ENCODE data around the gene LARGE1. TPM values are rescaled to one million over a fixed set of nuclear protein-coding genes. Genes with fewer than 3 reads are reported as not detected.

Gene LARGE1
- total and polyA plus RNA-seq, 10 donors: 1.9 to 35.8 (median 22.8) TPM

DNA sequence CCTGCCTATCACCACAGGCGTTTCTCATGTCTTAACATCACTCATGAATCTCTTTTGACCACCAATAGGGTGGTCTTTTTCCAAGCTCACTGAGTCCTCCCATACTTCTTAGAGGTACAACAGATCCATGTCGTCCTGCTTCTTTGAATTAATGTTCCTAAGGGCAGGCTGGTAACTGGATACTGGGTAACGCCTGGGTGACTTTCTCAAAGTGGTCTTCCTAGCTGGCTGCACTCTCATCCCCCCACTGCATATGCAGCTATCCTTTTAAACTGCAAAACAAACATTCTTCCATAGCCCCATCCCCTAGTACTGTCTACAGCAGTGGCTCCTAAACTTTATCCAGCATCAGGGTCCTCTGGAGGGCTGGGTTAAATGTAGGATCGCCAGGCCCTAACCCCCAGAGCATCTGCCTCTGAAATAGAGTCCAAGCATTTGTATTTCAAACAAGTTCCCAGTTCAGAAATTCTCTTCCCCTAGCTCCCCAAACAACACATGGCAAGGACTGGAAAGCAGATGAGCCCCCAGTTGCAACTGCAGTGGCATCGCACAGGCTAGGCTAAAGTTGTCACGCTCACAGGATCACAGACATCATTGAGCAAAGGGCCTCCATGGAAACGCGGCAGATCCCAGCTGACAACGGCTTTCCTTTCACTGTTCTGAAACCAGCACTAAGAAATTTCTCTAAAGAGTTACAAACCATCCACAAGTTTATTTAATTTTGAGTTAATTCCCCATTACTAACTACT is 204.9 kb downstream of the LARGE1 start:
- no peaks in the 10 kb centered on the region for H3K4me1 ChIP-seq
- peaks cover 0 to 4% (median 0%) of the 10 kb centered on the region in 6 donors for H3K36me3 ChIP-seq
- no peak overlapping the region for H3K27ac ChIP-seq
- peaks cover 0 to 72% (median 28%) of the 10 kb centered on the region in 8 donors for H3K9me3 ChIP-seq
- intact Hi-C loops (cut with DNase I; ENCODE audit: low total_unique reads): no loop called here
- no peak overlapping the region for H3K4me3 ChIP-seq
- no peak for DNase-seq
- no peak for TF ChIP-seq POLR2AphosphoS5 (IDR thresholded peaks at IDR 0.05)
- TF ChIP-seq CTCF (IDR thresholded peaks at IDR 0.05 in 8 of 11, conservative IDR thresholded peaks at IDR 0.05 in 3 of 11): no peak
- no peak for TF ChIP-seq POLR2A (IDR thresholded peaks at IDR 0.05)
- no peaks in the 10 kb centered on the region for H3K27me3 ChIP-seq (replicated peaks in 1 of 7)
- WGBS, 5 donors: 87 to 94% (median 89%) methylated on average over 9 of the region's 9 CpGs

DNA sequence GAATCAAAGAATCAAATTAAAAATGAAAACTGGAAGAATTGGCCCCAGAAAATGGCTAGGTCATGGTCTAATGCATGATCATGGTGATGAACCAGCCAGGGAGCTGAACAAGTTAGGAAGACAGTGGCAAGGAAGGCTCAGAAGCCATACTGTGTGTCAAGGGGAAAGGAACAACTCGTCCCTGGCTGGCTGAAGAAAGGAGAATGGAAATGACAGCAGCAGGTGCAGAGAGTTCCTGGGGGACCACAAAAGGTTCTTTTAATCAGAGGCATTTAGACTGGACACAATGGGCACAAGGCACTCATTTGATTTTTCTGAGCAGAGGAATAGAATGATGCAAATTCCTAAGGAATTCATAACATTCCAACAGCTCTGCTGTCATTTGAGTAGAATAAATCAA is 209.9 kb downstream of the LARGE1 start:
- no peak overlapping the region for H3K27ac ChIP-seq
- H3K4me3 ChIP-seq: no peak overlapping the region
- no peaks in the 10 kb centered on the region for H3K4me1 ChIP-seq
- no peaks in the 10 kb centered on the region for H3K27me3 ChIP-seq (replicated peaks in 1 of 7)
- TF ChIP-seq CTCF (IDR thresholded peaks at IDR 0.05 in 8 of 11, conservative IDR thresholded peaks at IDR 0.05 in 3 of 11) (no peak), POLR2AphosphoS5 (IDR thresholded peaks at IDR 0.05) (no peak), POLR2A (IDR thresholded peaks at IDR 0.05) (no peak)
- H3K36me3 ChIP-seq: peaks cover 0 to 4% (median 0%) of the 10 kb centered on the region in 6 donors
- DNase-seq: no peak
- H3K9me3 ChIP-seq: peaks cover 0 to 41% (median 26%) of the 10 kb centered on the region in 8 donors
- 42 to 75% (median 53%) methylated on average over 1 of the region's 1 CpG for WGBS, 5 donors
- intact Hi-C loops (cut with DNase I; ENCODE audit: low total_unique reads): no loop called here

- Histone ChIP-seq H3K9me3 (peaks cover 0 to 32% (median 11%) of the 10 kb centered on the region in 8 donors), H3K36me3 (peaks cover 0 to 4% (median 0%) of the 10 kb centered on the region in 6 donors), H3K4me3 (no peak overlapping the region), H3K27ac (no peak overlapping the region), H3K27me3 (replicated peaks in 1 of 7) (no peaks in the 10 kb centered on the region), H3K4me1 (no peaks in the 10 kb centered on the region)
- WGBS, 5 donors: 71 to 88% (median 81%) methylated on average over 3 of the region's 3 CpGs
- DNase-seq: no peak
- TF ChIP-seq POLR2AphosphoS5 (IDR thresholded peaks at IDR 0.05) (no peak), CTCF (IDR thresholded peaks at IDR 0.05 in 8 of 11, conservative IDR thresholded peaks at IDR 0.05 in 3 of 11) (no peak), POLR2A (IDR thresholded peaks at IDR 0.05) (no peak)
- intact Hi-C loops (cut with DNase I; ENCODE audit: low total_unique reads): no loop called here
These were observed 212.7 kb downstream of the LARGE1 start for GRCh38 chr22:33707581-33707980.

- H3K9me3 ChIP-seq: peaks cover 0 to 28% (median 11%) of the 10 kb centered on the region in 8 donors
- H3K27ac ChIP-seq: no peak overlapping the region
- TF ChIP-seq POLR2AphosphoS5 (IDR thresholded peaks at IDR 0.05) (no peak), POLR2A (IDR thresholded peaks at IDR 0.05) (no peak), CTCF (IDR thresholded peaks at IDR 0.05 in 8 of 11, conservative IDR thresholded peaks at IDR 0.05 in 3 of 11) (no peak)
- H3K36me3 ChIP-seq: no peaks in the 10 kb centered on the region
- WGBS, 5 donors: 66 to 84% (median 80%) methylated on average over 5 of the region's 5 CpGs
- H3K4me3 ChIP-seq: no peak overlapping the region
- no peaks in the 10 kb centered on the region for H3K27me3 ChIP-seq (replicated peaks in 1 of 7)
- intact Hi-C loops (cut with DNase I; ENCODE audit: low total_unique reads): no loop called here
- no peak for DNase-seq
- H3K4me1 ChIP-seq: no peaks in the 10 kb centered on the region
These were observed 214.2 kb downstream of the LARGE1 start for GRCh38 chr22:33706100-33706499.
